Fibroblast of villous mesenchyme (primary cell): ENCODE results near the gene ZBTB21. TPM values are rescaled to one million over a fixed set of nuclear protein-coding genes. Genes with fewer than 3 reads are reported as not detected.

Experiments used
- DNase-seq: peaks from one replicate; pipeline ENCODE4 v3.0.0-alpha.2; 2010; ENCODE audit warnings: low read depth
- H3K4me3 ChIP-seq: 2 replicates; pipeline ENCODE4 v1.5.1; 2011; ENCODE audit warnings: low read depth, mild to moderate bottlenecking, low read length
- CTCF ChIP-seq: IDR thresholded peaks from 2 replicates; pipeline ENCODE4 v1.5.1; 2012; ENCODE audit warnings: low read depth, mild to moderate bottlenecking, low read length; ENCODE audit not compliant: insufficient read depth
- total RNA-seq: library from RNA; depleted of rRNA; stranded (reverse); fragments of >200 nt; gene quantifications from 2 replicates; pipeline ENCODE4 v1.2.3, GENCODE V29; 2012

The ZBTB21 gene
- 18.7 and 19.0 TPM in 2 replicates for total RNA-seq

GRCh38 chr21:42009831-42010506, at the start of gene ZBTB21:
Gene ZBTB21 (minus strand): TSS chr21:42010360. CDS start chr21:41994095, 16,265 bp downstream.
- no peak for TF ChIP-seq CTCF
- peak; percentile 98 for DNase-seq
- peak within 1 kb of the TSS; percentile 76 for H3K4me3 ChIP-seq

- no peak for TF ChIP-seq CTCF
- DNase-seq: no peak
- no peak overlapping the region for H3K4me3 ChIP-seq
Measured at GRCh38 chr21:42059721-42060120, 49.6 kb upstream of the ZBTB21 start.

- no peak for TF ChIP-seq CTCF
- H3K4me3 ChIP-seq: no peak overlapping the region
- DNase-seq: no peak
Measured at GRCh38 chr21:42059141-42059540, 49.0 kb upstream of the ZBTB21 start.

- no peak for TF ChIP-seq CTCF
- DNase-seq: no peak
- H3K4me3 ChIP-seq: no peak overlapping the region
Measured at GRCh38 chr21:42058631-42059111, 48.5 kb upstream of the ZBTB21 start.

- DNase-seq: no peak
- no peak overlapping the region for H3K4me3 ChIP-seq
- no peak for TF ChIP-seq CTCF
Measured at GRCh38 chr21:42057851-42058437, 47.8 kb upstream of the ZBTB21 start.

- DNase-seq: peak; percentile 84
- TF ChIP-seq CTCF: no peak
- H3K4me3 ChIP-seq: no peak overlapping the region
Measured at GRCh38 chr21:42056996-42057689, 47.0 kb upstream of the ZBTB21 start.
